ENCODE results near the gene LRIT3. TPM values are rescaled to one million over a fixed set of nuclear protein-coding genes. Genes with fewer than 3 reads are reported as not detected.

LRIT3 gene
- polyA plus RNA-seq, 1 donor from 2014 or later: not detected

- H3K36me3 Mint-ChIP-seq: no peaks in the 10 kb centered on the region
- H3K9me3 Mint-ChIP-seq: peaks cover 0 to 5% (median 3%) of the 10 kb centered on the region in 3 donors
- no peak overlapping the region for H3K4me3 Mint-ChIP-seq
- no peak overlapping the region for H3K27ac Mint-ChIP-seq
- no peaks in the 10 kb centered on the region for H3K4me1 Mint-ChIP-seq
- peaks cover 16% of the 10 kb centered on the region for H3K27me3 Mint-ChIP-seq
These were observed 62.3 kb downstream of the LRIT3 start for GRCh38 chr4:109910256-109910655.

DNA sequence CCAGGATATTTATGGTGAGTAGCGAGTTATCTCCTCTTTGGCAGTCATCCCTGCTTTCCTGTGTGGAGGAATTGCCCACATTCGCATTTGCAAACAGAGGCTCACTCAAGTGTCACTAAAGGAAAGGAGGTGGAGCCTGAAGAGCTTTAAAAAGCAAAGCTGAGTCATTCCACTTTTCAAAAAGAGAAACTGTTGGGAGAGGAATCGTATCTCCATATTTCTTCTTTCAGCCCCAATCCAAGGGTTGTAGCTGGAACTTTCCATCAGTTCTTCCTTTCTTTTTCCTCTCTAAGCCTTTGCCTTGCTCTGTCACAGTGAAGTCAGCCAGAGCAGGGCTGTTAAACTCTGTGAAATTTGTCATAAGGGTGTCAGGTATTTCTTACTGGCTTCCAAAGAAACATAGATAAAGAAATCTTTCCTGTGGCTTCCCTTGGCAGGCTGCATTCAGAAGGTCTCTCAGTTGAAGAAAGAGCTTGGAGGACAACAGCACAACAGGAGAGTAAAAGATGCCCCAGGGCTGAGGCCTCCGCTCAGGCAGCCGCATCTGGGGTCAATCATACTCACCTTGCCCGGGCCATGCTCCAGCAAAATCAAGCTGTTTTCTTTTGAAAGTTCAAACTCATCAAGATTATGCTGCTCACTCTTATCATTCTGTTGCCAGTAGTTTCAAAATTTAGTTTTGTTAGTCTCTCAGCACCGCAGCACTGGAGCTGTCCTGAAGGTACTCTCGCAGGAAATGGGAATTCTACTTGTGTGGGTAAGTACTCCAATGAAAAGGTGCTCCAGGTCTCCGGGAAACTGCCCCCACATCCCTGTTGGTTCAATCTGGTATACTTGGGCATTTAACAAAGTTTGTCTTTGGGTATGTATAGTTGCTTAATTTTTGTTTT, 65.0 kb downstream of the LRIT3 start, which contains the start of gene EGF:
Gene EGF, plus strand, starts transcription at position 178 of the 890 bp plus-strand sequence. Its CDS starts 453 bp downstream, at position 631.
- H3K9me3 Mint-ChIP-seq: no peaks in the 10 kb centered on the region
- H3K27me3 Mint-ChIP-seq: peaks cover 12% of the 10 kb centered on the region
- H3K4me3 Mint-ChIP-seq: no peak within 1 kb of the TSS
- H3K27ac Mint-ChIP-seq: no peak within 1 kb of the TSS
- no peaks in the 10 kb centered on the region for H3K36me3 Mint-ChIP-seq
- H3K4me1 Mint-ChIP-seq: no peaks in the 10 kb centered on the region

GRCh38 chr4:109913596-109914241, 65.8 kb downstream of the LRIT3 start:
- Mint-ChIP-seq H3K4me1 (no peaks in the 10 kb centered on the region), H3K9me3 (no peaks in the 10 kb centered on the region)

DNA sequence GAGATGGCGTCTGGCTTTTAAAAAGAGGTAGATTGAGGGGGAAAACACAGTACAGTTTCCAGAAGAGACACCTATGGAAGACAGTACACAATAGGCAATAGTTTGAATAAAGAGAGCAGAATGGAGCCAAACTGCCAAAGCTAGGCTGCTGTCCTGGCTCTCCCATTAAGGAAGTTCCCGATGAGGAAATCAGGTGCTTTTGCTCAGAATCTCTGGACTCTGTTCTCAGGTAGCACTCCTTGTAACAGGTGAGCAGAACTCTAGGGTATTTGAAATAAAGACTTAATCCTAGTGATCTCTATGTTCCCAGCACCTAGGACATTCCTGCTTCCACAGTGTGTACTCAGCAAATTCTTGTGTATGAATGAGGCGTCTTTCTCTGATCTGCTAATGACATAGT, 66.4 kb downstream of the LRIT3 start:
- H3K27me3 Mint-ChIP-seq: peaks cover 12% of the 10 kb centered on the region
- no peak overlapping the region for H3K4me3 Mint-ChIP-seq

More at GRCh38 chr4:109913596-109914241, 65.8 kb downstream of the LRIT3 start:
- Mint-ChIP-seq H3K27me3 (peaks cover 12% of the 10 kb centered on the region), H3K36me3 (no peaks in the 10 kb centered on the region), H3K27ac (no peak overlapping the region), H3K4me3 (no peak overlapping the region)

GRCh38 chr4:109915385-109916026, 67.6 kb downstream of the LRIT3 start:
- Mint-ChIP-seq H3K4me1 (no peaks in the 10 kb centered on the region), H3K9me3 (no peaks in the 10 kb centered on the region), H3K27me3 (peaks cover 14% of the 10 kb centered on the region), H3K36me3 (peaks cover 1% of the 10 kb centered on the region), H3K27ac (no peak overlapping the region), H3K4me3 (no peak overlapping the region)

More for the DNA sequence above, 66.4 kb downstream of the LRIT3 start:
- Mint-ChIP-seq H3K27ac (no peak overlapping the region), H3K9me3 (no peaks in the 10 kb centered on the region), H3K36me3 (no peaks in the 10 kb centered on the region), H3K4me1 (no peaks in the 10 kb centered on the region)

DNA sequence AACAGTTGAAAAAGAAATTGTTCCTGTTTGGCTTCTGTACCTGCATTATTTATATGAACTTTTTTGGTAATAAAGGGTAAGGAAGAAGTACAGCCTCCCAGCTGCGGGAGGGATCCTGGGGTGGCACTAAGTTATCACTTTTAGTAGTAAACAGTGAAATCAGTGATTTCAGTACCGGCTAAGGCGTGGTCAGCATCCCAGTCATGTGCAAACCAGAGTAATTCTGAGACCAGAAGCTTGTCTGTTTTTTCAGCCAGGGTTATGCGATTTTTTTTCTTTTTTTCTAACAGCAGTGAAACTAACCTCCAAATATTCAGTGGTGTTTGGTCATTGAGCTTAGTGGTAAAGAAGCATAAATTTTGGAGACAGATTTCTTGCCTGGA, 68.1 kb downstream of the LRIT3 start:
- H3K36me3 Mint-ChIP-seq: peaks cover 1% of the 10 kb centered on the region
- H3K4me3 Mint-ChIP-seq: no peak overlapping the region
- H3K9me3 Mint-ChIP-seq: no peaks in the 10 kb centered on the region
- H3K27me3 Mint-ChIP-seq: peaks cover 14% of the 10 kb centered on the region
- H3K27ac Mint-ChIP-seq: no peak overlapping the region
- H3K4me1 Mint-ChIP-seq: no peaks in the 10 kb centered on the region

GRCh38 chr4:109921384-109921808, 73.5 kb downstream of the LRIT3 start:
- Mint-ChIP-seq H3K36me3 (peaks cover 3% of the 10 kb centered on the region), H3K4me3 (no peak overlapping the region), H3K9me3 (no peaks in the 10 kb centered on the region), H3K27me3 (peaks cover 5% of the 10 kb centered on the region), H3K4me1 (peaks cover 0 to 2% (median 0%) of the 10 kb centered on the region in 3 donors), H3K27ac (no peak overlapping the region)

Other genes starting within 250 kb of the LRIT3 start
- gene CASP6, start 144.7 kb upstream of the LRIT3 start, polyA plus RNA-seq: 21.8 TPM
- 32.8 TPM for gene PLA2G12A, start 118.0 kb upstream of the LRIT3 start, polyA plus RNA-seq
- not detected for gene CFI, start 46.1 kb upstream of the LRIT3 start, polyA plus RNA-seq
- 19.2 TPM for gene GAR1, start 32.3 kb upstream of the LRIT3 start, polyA plus RNA-seq
- not detected for gene RRH, start 20.1 kb upstream of the LRIT3 start, polyA plus RNA-seq
- gene EGF, start 64.8 kb downstream of the LRIT3 start, polyA plus RNA-seq: 0.51 TPM